Measurements from ENCODE around the gene NFYC. TPM values are rescaled to one million over a fixed set of nuclear protein-coding genes. Genes with fewer than 3 reads are reported as not detected.

The NFYC gene
- total RNA-seq, 4 donors from 2014 or later, result 30.3 to 36.3 (median 33.3) TPM

DNA sequence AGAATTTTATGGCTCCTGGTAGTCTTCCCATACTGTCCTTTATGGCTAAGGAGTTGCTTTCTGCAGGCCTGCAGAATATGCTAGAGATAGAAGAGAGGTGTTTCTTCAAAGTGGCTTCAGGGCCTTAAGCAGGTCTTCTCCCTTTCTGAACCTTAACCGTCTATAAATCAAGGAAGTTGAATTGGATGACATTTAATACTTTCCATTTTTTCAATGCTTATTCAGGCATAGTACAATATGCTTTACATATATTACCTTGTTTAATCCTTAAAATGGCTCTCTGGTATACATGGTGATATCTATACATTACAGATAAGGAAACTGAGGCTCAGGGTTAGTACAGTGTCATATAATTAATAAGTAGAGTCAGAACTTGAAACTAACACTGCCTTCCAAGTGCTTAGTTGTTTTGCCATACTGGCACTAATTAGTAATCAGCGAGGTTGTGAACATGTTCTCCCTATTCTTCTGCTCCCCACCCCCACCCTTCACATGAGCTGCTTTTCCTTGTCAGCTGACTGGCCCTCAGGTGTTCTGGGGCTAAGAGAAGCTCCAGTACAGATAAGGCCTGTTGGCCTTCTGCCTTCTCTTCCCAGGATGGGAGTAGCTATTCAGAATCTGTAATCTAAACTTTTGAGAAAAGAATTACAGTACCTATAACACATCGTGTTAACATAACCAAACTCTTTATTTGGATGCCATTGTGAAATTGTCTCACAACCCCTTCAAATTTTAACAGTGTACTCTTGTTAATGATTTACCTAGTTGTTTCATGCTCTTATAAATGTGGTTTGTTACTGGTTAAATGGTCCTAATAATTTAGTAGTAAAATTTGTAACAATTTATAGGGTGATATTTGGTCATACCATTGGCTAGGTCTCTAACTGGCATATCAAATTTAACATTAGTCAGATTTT, 13.6 kb downstream of the NFYC start:
- no peaks in the 10 kb centered on the region for H3K9me3 ChIP-seq
- no peak for DNase-seq (ENCODE audit: low spot score in 2 of 2)
- no peaks in the 10 kb centered on the region for H3K36me3 ChIP-seq
- no peaks in the 10 kb centered on the region for H3K27me3 ChIP-seq
- H3K4me3 ChIP-seq, result no peak overlapping the region
- no peak overlapping the region for H3K27ac ChIP-seq
- WGBS, 2 donors, result 85 to 94% methylated on average over 3 of the region's 3 CpGs
- TF ChIP-seq POLR2A (IDR thresholded peaks at IDR 0.05) (no peak), EP300 (IDR thresholded peaks at IDR 0.05) (no peak)
- TF ChIP-seq, protein P1, sequence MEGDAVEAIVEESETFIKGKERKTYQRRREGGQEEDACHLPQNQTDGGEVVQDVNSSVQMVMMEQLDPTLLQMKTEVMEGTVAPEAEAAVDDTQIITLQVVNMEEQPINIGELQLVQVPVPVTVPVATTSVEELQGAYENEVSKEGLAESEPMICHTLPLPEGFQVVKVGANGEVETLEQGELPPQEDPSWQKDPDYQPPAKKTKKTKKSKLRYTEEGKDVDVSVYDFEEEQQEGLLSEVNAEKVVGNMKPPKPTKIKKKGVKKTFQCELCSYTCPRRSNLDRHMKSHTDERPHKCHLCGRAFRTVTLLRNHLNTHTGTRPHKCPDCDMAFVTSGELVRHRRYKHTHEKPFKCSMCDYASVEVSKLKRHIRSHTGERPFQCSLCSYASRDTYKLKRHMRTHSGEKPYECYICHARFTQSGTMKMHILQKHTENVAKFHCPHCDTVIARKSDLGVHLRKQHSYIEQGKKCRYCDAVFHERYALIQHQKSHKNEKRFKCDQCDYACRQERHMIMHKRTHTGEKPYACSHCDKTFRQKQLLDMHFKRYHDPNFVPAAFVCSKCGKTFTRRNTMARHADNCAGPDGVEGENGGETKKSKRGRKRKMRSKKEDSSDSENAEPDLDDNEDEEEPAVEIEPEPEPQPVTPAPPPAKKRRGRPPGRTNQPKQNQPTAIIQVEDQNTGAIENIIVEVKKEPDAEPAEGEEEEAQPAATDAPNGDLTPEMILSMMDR (IDR thresholded peaks at IDR 0.05), result no peak
- H3K4me1 ChIP-seq, result peaks cover 0 to 37% (median 5%) of the 10 kb centered on the region in 4 donors

DNA sequence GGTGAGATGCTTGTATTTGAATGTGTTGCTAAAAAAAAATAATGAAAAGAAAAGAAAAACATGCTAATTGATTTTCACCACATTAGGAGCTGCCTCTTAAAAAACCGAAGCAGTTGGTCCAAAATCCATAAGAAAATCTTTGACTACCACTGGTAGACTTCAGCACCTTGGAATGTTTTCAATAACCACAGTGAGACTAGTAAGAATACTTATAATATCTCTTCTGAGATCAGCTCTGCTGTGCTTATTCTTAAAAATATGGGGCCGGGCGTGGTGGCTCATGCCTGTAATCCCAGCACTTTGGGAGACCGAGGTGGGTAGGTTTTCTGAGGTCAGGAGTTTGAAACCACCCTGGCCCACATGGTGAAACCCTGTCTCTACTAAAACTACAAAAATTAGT, 15.1 kb downstream of the NFYC start:
- DNase-seq (ENCODE audit: low spot score in 2 of 2), result no peak
- H3K4me3 ChIP-seq, result no peak overlapping the region
- H3K9me3 ChIP-seq, result no peaks in the 10 kb centered on the region
- peaks cover 0 to 53% (median 11%) of the 10 kb centered on the region in 4 donors for H3K4me1 ChIP-seq
- 92 to 97% methylated on average over 4 of the region's 4 CpGs for WGBS, 2 donors
- no peak overlapping the region for H3K27ac ChIP-seq
- H3K27me3 ChIP-seq, result no peaks in the 10 kb centered on the region
- no peaks in the 10 kb centered on the region for H3K36me3 ChIP-seq
- TF ChIP-seq POLR2A (IDR thresholded peaks at IDR 0.05), result no peak
- TF ChIP-seq EP300 (IDR thresholded peaks at IDR 0.05), result no peak
- TF ChIP-seq, protein P1 (IDR thresholded peaks at IDR 0.05), result no peak

DNA sequence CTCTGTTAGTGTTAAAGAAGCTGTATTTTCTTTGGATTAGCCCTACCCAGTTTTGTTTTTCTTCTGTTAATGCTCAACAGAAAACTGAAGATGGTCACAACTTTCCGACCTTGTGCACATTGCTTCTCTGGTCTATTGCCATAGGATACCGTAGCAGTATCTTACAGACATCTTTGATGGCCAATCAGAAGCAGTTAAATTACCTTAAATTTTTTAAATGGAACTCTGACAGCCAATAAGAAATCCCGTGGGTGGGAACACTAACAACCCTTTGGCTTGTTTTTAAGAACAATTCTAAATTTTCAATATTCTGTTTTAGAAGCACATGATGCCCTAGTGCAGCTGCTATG, 17.2 kb downstream of the NFYC start:
- H3K36me3 ChIP-seq, result no peaks in the 10 kb centered on the region
- TF ChIP-seq, protein P1 (IDR thresholded peaks at IDR 0.05), result no peak
- TF ChIP-seq EP300 (IDR thresholded peaks at IDR 0.05) (no peak), POLR2A (IDR thresholded peaks at IDR 0.05) (no peak)
- no peaks in the 10 kb centered on the region for H3K27me3 ChIP-seq
- 4 to 5% methylated on average over 3 of the region's 3 CpGs for WGBS, 2 donors
- H3K27ac ChIP-seq, result peak overlapping the region in 3 of 4 donors; percentile 41 to 83 (median 68)
- no peaks in the 10 kb centered on the region for H3K9me3 ChIP-seq
- no peak for DNase-seq (ENCODE audit: low spot score in 2 of 2)
- H3K4me1 ChIP-seq, result peaks cover 0 to 69% (median 19%) of the 10 kb centered on the region in 4 donors
- H3K4me3 ChIP-seq, result peak overlapping the region; percentile 15 to 55 (median 29)

DNA sequence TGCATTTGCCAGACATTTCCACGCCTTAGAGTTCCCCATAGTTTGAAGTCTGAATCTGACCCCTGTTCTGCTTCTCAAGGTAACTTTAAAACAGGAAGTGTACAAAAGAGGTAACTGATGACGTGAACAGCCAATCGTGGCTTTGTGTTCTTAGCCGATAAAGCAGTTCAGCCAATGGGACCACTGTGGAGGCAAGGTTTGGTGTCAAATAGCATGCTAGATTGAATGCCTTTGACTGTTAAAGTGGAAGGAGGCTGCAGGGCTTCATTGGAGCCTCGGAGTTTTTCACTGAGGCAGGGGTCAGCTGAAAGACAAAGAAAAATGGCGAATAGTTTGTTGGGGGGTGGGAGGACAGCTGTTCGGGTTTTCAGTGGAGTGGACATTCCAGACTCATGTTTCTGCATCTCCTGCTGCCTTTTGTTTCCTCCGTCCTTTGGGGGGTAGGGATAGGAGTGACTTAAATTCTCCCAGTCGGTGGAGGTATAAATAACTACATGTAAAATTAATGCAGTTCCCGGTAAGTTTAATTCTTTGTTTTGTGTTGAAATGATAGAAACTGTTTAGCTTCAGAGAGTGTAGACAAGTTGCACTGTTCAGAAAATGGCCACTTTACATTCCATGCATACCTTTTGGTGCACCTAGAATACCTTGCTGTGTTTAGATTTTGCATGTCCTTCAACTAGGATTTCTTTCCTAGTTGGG, 17.7 kb downstream of the NFYC start:
- Histone ChIP-seq H3K36me3 (no peaks in the 10 kb centered on the region), H3K4me3 (peak overlapping the region; percentile 15 to 55 (median 29)), H3K27me3 (no peaks in the 10 kb centered on the region), H3K27ac (peak overlapping the region in 3 of 4 donors; percentile 41 to 83 (median 68)), H3K4me1 (peaks cover 0 to 72% (median 21%) of the 10 kb centered on the region in 4 donors), H3K9me3 (no peaks in the 10 kb centered on the region)
- 1% methylated on average over 10 of the region's 10 CpGs for WGBS, 2 donors
- DNase-seq (ENCODE audit: low spot score in 2 of 2), result peak; percentile 41 to 81
- TF ChIP-seq, protein P1 (IDR thresholded peaks at IDR 0.05), result no peak
- TF ChIP-seq EP300 (IDR thresholded peaks at IDR 0.05) (peak in 1 of 2 donors; percentile 63), POLR2A (IDR thresholded peaks at IDR 0.05) (peak in 1 of 2 donors; percentile 59)
